NT2/D1 (cell line): ENCODE measurements around the gene PGM2.

ENCODE experiments used
- DNase-seq: peaks from one replicate; pipeline ENCODE4 v3.0.0-alpha.2; 2011; ENCODE audit warnings: low read depth, low spot score
- H3K27me3 ChIP-seq: 2 replicates; pipeline ENCODE4 v1.6.0; 2011; ENCODE audit warnings: mild to moderate bottlenecking; ENCODE audit not compliant: insufficient read length, insufficient read depth
- H3K36me3 ChIP-seq: 2 replicates; pipeline ENCODE4 v1.6.1; 2011; ENCODE audit warnings: mild to moderate bottlenecking, low read length, mixed read lengths; ENCODE audit not compliant: insufficient read depth, insufficient read length
- H3K4me1 ChIP-seq: 2 replicates; pipeline ENCODE4 v1.5.1; 2011; ENCODE audit not compliant: insufficient read depth, insufficient read length
- H3K4me3 ChIP-seq: 2 replicates; pipeline ENCODE4 v1.5.1; 2011; ENCODE audit warnings: low read depth; ENCODE audit not compliant: insufficient read length
- H3K9ac ChIP-seq: 2 replicates; pipeline ENCODE4 v1.6.0; 2011; ENCODE audit warnings: low read depth; ENCODE audit not compliant: insufficient read length
- H3K9me3 ChIP-seq: 2 replicates; pipeline ENCODE4 v1.5.1; 2011; ENCODE audit warnings: mild to moderate bottlenecking, low read length; ENCODE audit not compliant: insufficient read depth
- SUZ12 ChIP-seq: IDR thresholded peaks from 2 replicates; pipeline ENCODE4 v1.6.1; 2011; ENCODE audit not compliant: insufficient read length, insufficient read depth; ENCODE audit errors: extremely low read depth
- YY1 ChIP-seq: IDR thresholded peaks from 2 replicates; pipeline ENCODE4 v1.6.1; 2011; ENCODE audit not compliant: insufficient read length, insufficient read depth
- ZNF274 ChIP-seq: IDR thresholded peaks from 2 replicates; pipeline ENCODE4 v1.6.1; 2011; ENCODE audit warnings: mild to moderate bottlenecking, low read depth, low read length

Gene PGM2

GRCh38 chr4:37864786-37865185 lies 38.3 kb downstream of the PGM2 start:
- no peak for TF ChIP-seq ZNF274
- TF ChIP-seq SUZ12: no peak
- TF ChIP-seq YY1: no peak
- Histone ChIP-seq H3K4me3 (no peak overlapping the region), H3K4me1 (no peaks in the 10 kb centered on the region), H3K9ac (no peak overlapping the region), H3K36me3 (peaks cover 6% of the 10 kb centered on the region), H3K27me3 (no peaks in the 10 kb centered on the region), H3K9me3 (no peaks in the 10 kb centered on the region)
- DNase-seq: no peak

GRCh38 chr4:37865450-37865849 lies 39.0 kb downstream of the PGM2 start:
- peaks cover 6% of the 10 kb centered on the region for H3K36me3 ChIP-seq
- no peaks in the 10 kb centered on the region for H3K9me3 ChIP-seq
- H3K4me3 ChIP-seq: no peak overlapping the region
- TF ChIP-seq ZNF274 (no peak), SUZ12 (no peak), YY1 (no peak)
- H3K9ac ChIP-seq: no peak overlapping the region
- no peaks in the 10 kb centered on the region for H3K4me1 ChIP-seq
- DNase-seq: no peak
- H3K27me3 ChIP-seq: no peaks in the 10 kb centered on the region

- no peak for DNase-seq
- H3K4me1 ChIP-seq: no peaks in the 10 kb centered on the region
- H3K27me3 ChIP-seq: no peaks in the 10 kb centered on the region
- no peak for TF ChIP-seq SUZ12
- no peak for TF ChIP-seq ZNF274
- no peak for TF ChIP-seq YY1
- H3K36me3 ChIP-seq: peaks cover 6% of the 10 kb centered on the region
- no peak overlapping the region for H3K9ac ChIP-seq
- no peak overlapping the region for H3K4me3 ChIP-seq
- H3K9me3 ChIP-seq: no peaks in the 10 kb centered on the region
These were observed 40.6 kb downstream of the PGM2 start for GRCh38 chr4:37867102-37867501.

GRCh38 chr4:37868238-37868637 lies 41.8 kb downstream of the PGM2 start:
- no peak for DNase-seq
- H3K27me3 ChIP-seq: no peaks in the 10 kb centered on the region
- H3K4me1 ChIP-seq: no peaks in the 10 kb centered on the region
- TF ChIP-seq YY1 (no peak), ZNF274 (no peak), SUZ12 (no peak)
- H3K9ac ChIP-seq: no peak overlapping the region
- H3K36me3 ChIP-seq: peaks cover 2% of the 10 kb centered on the region
- H3K9me3 ChIP-seq: no peaks in the 10 kb centered on the region
- no peak overlapping the region for H3K4me3 ChIP-seq

- TF ChIP-seq YY1: no peak
- Histone ChIP-seq H3K36me3 (no peaks in the 10 kb centered on the region), H3K9me3 (no peaks in the 10 kb centered on the region), H3K9ac (no peak overlapping the region), H3K27me3 (no peaks in the 10 kb centered on the region), H3K4me3 (no peak overlapping the region), H3K4me1 (no peaks in the 10 kb centered on the region)
- no peak for DNase-seq
These were observed 46.0 kb downstream of the PGM2 start for GRCh38 chr4:37872310-37872988.

- no peak overlapping the region for H3K9ac ChIP-seq
- H3K27me3 ChIP-seq: no peaks in the 10 kb centered on the region
- H3K9me3 ChIP-seq: no peaks in the 10 kb centered on the region
- no peak for DNase-seq
- H3K36me3 ChIP-seq: no peaks in the 10 kb centered on the region
- H3K4me1 ChIP-seq: no peaks in the 10 kb centered on the region
- no peak overlapping the region for H3K4me3 ChIP-seq
- no peak for TF ChIP-seq SUZ12
- TF ChIP-seq ZNF274: no peak
- no peak for TF ChIP-seq YY1
These were observed 46.9 kb downstream of the PGM2 start for GRCh38 chr4:37873386-37873785.

- no peaks in the 10 kb centered on the region for H3K9me3 ChIP-seq
- TF ChIP-seq YY1: no peak
- TF ChIP-seq SUZ12: no peak
- no peak for TF ChIP-seq ZNF274
- H3K36me3 ChIP-seq: no peaks in the 10 kb centered on the region
- no peak for DNase-seq
- no peak overlapping the region for H3K9ac ChIP-seq
- H3K4me1 ChIP-seq: no peaks in the 10 kb centered on the region
- H3K27me3 ChIP-seq: no peaks in the 10 kb centered on the region
- H3K4me3 ChIP-seq: no peak overlapping the region
These were observed 49.7 kb downstream of the PGM2 start for GRCh38 chr4:37876156-37876555.
